ENCODE measurements around the gene FAM200B.

Gene FAM200B

DNA sequence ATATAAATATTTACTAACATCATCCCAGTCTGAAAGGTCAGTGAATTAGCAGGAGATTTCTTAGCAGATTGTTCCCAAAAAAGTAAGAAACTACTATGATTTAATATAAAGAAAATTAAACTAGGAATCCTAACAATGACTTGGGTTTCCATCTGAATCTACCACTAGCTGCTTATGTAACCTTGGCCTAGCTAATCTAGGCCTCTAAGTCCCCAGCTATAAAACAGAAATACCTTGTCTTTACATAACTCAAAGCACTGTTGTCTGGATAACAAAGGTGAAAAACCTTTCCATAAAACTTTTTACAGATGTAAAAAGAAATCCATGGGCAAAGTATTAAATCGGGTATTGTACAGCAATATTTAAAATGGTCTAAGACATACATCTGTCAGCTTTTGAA is 29.4 kb upstream of the FAM200B start:
- TF ChIP-seq, protein P1, sequence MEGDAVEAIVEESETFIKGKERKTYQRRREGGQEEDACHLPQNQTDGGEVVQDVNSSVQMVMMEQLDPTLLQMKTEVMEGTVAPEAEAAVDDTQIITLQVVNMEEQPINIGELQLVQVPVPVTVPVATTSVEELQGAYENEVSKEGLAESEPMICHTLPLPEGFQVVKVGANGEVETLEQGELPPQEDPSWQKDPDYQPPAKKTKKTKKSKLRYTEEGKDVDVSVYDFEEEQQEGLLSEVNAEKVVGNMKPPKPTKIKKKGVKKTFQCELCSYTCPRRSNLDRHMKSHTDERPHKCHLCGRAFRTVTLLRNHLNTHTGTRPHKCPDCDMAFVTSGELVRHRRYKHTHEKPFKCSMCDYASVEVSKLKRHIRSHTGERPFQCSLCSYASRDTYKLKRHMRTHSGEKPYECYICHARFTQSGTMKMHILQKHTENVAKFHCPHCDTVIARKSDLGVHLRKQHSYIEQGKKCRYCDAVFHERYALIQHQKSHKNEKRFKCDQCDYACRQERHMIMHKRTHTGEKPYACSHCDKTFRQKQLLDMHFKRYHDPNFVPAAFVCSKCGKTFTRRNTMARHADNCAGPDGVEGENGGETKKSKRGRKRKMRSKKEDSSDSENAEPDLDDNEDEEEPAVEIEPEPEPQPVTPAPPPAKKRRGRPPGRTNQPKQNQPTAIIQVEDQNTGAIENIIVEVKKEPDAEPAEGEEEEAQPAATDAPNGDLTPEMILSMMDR (IDR thresholded peaks at IDR 0.05; ENCODE audit: low read depth, low read length, missing control alignments): no peak
- DNase-seq (ENCODE audit: low read depth): no peak
- in situ Hi-C loops (cut with HindIII; ENCODE audit: low sequenced_read_pairs): no loop called here
- H3K4me3 ChIP-seq (ENCODE audit: low read depth, low read length): no peak overlapping the region

DNA sequence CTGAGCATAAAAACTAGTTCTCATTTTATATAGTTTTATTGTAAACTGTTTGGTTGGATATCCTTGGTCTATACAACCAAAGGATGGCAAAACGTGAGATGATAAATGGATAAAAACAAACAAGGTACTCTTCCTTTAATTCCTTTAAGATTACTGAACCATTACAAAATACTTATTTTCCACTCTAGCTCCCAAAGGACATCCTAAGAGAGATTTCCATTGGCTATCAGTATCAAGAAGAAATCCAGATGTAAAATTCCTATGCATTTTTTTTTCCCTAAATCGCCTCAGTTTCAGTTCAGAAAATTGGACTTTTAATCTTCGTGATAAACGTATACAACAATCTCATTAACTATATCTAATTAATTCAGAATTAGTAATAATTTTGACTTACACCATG is 28.8 kb upstream of the FAM200B start:
- TF ChIP-seq, protein P1 (IDR thresholded peaks at IDR 0.05; ENCODE audit: low read depth, low read length, missing control alignments): no peak
- in situ Hi-C loops (cut with HindIII; ENCODE audit: low sequenced_read_pairs): no loop called here
- DNase-seq (ENCODE audit: low read depth): no peak
- H3K4me3 ChIP-seq (ENCODE audit: low read depth, low read length): no peak overlapping the region

DNA sequence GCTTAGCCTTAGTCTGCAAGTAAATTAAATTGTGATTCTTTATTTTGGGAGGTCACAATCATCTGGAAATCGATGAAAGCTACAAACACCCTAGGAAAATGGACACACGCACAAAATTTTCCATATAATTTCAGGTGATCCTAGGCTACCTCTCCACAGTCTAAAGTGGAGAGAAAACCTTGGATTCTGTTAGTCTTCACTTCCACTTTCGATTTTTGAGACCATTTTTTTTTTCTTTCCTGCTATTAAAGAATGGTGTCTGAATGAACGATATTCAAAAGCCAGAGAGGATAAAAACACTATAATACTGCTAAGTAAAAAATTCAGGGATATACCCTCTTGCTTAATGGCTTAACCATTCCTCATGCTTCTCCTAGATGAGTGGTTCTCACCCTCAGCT is 28.2 kb upstream of the FAM200B start:
- TF ChIP-seq, protein P1 (IDR thresholded peaks at IDR 0.05; ENCODE audit: low read depth, low read length, missing control alignments): no peak
- in situ Hi-C loops (cut with HindIII; ENCODE audit: low sequenced_read_pairs): no loop called here
- no peak for DNase-seq (ENCODE audit: low read depth)
- peak overlapping the region; percentile 79 for H3K4me3 ChIP-seq (ENCODE audit: low read depth, low read length)

DNA sequence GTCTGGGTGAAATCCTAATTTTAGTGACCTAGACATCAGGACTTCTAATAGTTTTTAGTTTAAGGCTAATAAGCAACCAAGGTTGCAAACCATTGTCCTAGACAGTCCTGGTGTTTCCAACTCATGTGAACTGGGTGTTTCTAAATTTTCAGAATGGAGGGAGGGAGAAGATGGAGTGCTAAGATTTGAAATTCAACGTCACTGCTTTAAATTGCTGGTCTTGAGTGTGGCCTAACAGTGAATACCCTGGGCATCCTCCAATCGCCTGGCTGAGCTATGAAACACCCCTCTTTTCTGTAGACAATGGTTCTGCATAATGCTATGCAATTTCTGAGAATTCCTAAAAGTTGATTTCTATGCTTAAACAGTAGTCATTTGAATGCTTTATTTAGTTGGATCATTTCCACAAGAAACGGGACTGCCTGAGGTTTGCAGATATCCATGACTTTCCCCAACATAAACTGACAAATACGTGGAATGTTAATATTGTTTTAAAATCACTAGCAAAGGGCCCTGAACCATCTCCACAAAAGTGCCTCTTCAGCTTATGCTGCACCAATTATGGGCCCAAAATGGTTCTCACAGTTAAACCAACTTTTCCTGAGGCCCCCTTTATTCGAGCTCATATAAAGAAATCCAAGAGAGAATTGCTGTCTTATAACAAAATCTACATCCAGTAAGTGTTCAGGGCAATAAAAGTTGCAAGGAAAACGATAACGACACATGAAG is 27.6 kb upstream of the FAM200B start:
- TF ChIP-seq, protein P1 (IDR thresholded peaks at IDR 0.05; ENCODE audit: low read depth, low read length, missing control alignments): no peak
- no peak for DNase-seq (ENCODE audit: low read depth)
- peak overlapping the region; percentile 79 for H3K4me3 ChIP-seq (ENCODE audit: low read depth, low read length)
- in situ Hi-C loops (cut with HindIII; ENCODE audit: low sequenced_read_pairs): no loop called here

DNA sequence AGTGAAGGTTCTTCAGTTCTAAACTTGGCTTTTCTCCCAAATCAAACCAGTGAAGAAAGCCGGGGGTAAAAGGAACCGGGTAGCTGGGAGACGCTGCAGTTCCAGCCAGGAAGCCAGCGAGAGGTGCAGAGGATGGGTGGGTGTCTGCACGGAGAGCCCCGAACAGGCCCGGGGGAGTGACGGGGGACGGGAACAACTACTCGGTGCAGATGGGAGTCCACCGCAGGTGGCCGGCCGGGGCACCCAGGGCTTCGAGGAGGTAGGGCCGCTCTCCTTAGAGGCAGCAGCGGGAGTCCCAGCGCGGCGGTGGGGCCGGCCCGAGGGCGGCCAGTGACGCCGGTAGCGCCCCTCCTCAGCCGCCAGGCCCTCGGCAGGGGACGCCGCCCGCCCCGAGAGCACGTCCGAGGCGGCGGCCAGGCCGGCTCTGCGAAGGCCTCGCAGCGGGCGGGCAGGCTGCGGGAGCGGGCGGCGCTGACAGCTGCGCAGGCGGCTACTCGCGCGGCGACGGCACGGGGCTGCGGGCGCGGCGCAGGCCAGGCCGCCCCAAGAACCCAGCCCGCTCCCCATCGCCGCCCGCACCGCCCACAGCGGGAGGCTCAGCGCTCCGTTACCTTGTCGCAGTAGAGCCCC is 26.9 kb upstream of the FAM200B start:
- TF ChIP-seq, protein P1 (IDR thresholded peaks at IDR 0.05; ENCODE audit: low read depth, low read length, missing control alignments): no peak
- in situ Hi-C loops (cut with HindIII; ENCODE audit: low sequenced_read_pairs): no loop called here
- peak overlapping the region; percentile 79 for H3K4me3 ChIP-seq (ENCODE audit: low read depth, low read length)
- DNase-seq (ENCODE audit: low read depth): no peak

DNA sequence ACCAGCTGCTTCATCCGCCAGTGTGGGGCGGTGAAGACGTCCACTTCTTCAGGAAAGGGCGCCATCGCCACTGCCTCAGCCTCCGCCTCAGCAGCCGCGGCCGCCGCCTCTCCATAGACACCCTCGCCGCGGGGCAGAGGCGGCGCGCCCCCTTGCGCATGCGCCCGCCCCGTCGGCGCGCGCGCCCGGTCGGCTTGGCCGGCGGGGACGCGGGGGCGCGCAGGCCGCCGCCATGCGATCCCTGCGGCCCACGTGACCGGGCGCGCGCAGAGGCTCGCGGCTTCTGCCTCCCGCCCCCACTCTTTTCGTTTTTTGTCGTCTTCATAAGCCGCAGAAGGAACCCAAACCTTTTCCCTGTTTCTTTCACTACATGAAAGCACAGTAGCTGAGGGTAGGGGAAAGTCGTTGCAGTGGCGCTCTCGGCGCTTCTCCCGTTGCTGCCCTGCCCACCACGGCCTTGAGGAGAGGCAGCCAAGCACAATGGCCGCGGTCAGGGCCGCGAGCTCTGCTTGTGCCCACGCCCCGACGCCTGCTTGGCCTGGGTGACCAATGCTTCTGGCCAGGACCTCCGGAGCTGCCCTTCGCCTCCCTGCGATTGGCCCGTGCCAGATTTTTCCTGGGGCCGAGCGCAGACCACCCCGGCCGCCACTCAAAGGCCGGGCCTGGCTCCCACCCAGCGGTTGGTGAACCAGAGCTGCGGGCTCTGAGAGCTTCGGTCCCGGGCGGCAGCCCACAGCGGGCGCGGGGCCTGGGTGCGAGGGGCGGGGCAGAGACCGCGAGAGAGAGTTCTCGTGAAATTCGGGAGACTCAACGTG is 26.2 kb upstream of the FAM200B start, which contains the start of gene FBXL5:
FBXL5 (minus strand) TSS at position 135 of the 815 bp plus-strand sequence; CDS start at position 65, 70 bp downstream.
- DNase-seq (ENCODE audit: low read depth): peak; percentile 65
- peak within 1 kb of the TSS; percentile 79 for H3K4me3 ChIP-seq (ENCODE audit: low read depth, low read length)
- in situ Hi-C loops (cut with HindIII; ENCODE audit: low sequenced_read_pairs): no loop called here
- TF ChIP-seq, protein P1 (IDR thresholded peaks at IDR 0.05; ENCODE audit: low read depth, low read length, missing control alignments): no peak

Measured in astrocyte of the cerebellum (primary cell).